ENCODE measurements around the gene TCEAL4. TPM values are rescaled to one million over a fixed set of nuclear protein-coding genes. Genes with fewer than 3 reads are reported as not detected.

Gene TCEAL4
- total RNA-seq, 1 donor from 2014 or later: 6.1 TPM

DNA sequence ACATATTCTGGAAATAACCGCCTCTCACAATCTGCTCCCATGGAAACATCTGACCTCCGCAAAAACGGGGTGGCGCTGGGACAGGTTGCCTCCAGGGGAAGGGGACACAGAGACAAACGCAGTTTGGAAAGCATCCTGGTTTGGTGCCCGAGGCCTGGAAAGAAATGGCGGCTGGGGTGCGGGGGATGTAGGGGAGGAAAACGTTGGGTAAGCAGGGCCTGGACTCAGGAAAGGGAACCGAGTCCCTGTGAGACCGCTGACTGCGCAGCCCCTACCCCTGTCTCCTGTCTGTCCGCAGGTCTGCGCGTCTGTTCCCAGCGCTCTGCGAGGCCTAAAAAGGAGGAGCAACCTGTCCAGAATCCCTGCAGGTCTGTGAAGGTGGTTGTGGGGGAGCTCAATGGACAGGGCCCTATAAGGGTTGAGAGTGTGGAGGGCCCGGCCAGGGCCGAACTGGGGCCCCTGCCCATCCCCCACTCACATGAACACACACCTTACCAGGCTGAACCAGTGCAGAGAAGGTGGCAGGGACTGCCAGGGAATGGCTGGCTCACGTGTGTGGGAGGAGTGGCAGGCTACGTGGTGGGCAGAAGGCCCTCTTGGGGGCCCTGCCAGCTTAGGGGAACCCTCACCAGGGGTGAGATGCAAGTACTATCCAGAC lies 23.1 kb downstream of the TCEAL4 start:
- no peak for DNase-seq (ENCODE audit: low spot score)
- H3K4me1 Mint-ChIP-seq (ENCODE audit: low read depth): no peaks in the 10 kb centered on the region
- peak overlapping the region; percentile 58 for H3K4me3 Mint-ChIP-seq (ENCODE audit: low read depth)
- intact Hi-C loops (cut with micrococcal nuclease): no loop called here
- no peaks in the 10 kb centered on the region for H3K36me3 Mint-ChIP-seq (ENCODE audit: low read depth)
- no peaks in the 10 kb centered on the region for H3K9me3 Mint-ChIP-seq
- H3K27ac Mint-ChIP-seq: no peak overlapping the region
- peaks cover 15% of the 10 kb centered on the region for H3K27me3 Mint-ChIP-seq (ENCODE audit: low read depth)

DNA sequence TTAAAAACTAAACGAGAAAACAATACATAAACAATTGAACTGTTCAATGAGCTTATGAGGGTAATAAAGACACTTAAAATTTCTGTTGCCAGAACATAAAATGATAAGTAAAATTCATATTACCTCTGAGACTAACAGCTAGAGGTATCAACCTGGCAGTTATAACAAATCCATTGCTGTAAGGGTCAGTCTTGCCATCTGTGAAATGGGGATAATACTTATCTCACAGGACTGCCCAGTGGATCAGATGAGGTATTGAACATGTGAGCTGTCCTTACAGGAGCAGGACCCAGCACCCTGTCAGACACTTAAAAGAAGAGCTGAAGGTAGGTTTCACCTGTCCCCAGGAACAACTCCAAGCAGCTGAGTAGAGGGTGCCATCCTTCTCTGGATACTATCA lies 25.0 kb downstream of the TCEAL4 start:
- Mint-ChIP-seq H3K9me3 (no peaks in the 10 kb centered on the region), H3K27me3 (ENCODE audit: low read depth) (peaks cover 15% of the 10 kb centered on the region), H3K4me3 (ENCODE audit: low read depth) (no peak overlapping the region), H3K27ac (no peak overlapping the region), H3K36me3 (ENCODE audit: low read depth) (no peaks in the 10 kb centered on the region), H3K4me1 (ENCODE audit: low read depth) (no peaks in the 10 kb centered on the region)
- intact Hi-C loops (cut with micrococcal nuclease): no loop called here
- no peak for DNase-seq (ENCODE audit: low spot score)

DNA sequence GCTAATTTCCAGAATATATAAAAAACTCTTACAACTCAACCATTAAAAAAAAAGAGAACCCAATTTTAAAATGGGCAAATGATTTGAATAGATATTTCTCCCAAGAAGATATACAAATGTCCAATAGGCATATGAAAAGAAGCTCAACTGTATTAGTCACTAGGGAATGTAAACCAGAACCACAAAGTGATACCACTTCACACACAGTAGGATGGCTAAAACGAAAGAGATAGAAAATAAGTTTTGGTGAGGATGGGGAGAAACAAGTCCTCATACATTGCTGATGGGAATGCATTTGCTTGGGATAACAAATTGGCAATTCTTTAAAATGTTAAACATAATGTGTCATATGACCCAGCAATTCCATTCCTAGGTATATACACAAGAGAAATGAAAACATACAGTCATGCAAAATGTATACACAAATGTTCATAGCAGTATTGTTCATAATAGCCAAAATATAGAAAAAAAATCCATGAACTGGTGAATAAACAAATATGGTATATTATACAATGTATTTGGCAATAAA lies 28.1 kb downstream of the TCEAL4 start:
- no peaks in the 10 kb centered on the region for H3K9me3 Mint-ChIP-seq
- intact Hi-C loops (cut with micrococcal nuclease): no loop called here

DNA sequence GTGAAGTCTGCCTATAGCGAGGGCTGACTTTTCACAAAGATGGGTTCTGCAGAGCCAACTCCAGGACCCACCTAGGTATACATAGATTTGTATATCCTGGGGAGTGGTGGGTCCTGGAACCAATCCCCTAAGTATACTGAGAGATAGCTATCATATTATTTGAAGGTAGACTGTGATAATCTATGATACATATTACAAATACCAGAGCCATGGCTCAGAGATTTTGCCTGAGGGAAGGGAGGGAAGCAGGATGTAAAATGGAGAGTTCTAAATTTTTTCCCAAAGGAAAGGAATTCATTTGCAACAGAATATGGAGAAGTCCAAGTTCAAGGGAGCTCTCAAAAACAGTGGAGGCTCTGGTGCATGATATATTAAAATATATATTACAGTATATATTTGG lies 29.7 kb downstream of the TCEAL4 start:
- Mint-ChIP-seq H3K4me3 (ENCODE audit: low read depth) (no peak overlapping the region), H3K27ac (no peak overlapping the region), H3K27me3 (ENCODE audit: low read depth) (peaks cover 2% of the 10 kb centered on the region), H3K36me3 (ENCODE audit: low read depth) (no peaks in the 10 kb centered on the region), H3K4me1 (ENCODE audit: low read depth) (no peaks in the 10 kb centered on the region), H3K9me3 (no peaks in the 10 kb centered on the region)
- intact Hi-C loops (cut with micrococcal nuclease): no loop called here
- DNase-seq (ENCODE audit: low spot score): no peak

More for the DNA sequence above, 28.1 kb downstream of the TCEAL4 start:
- DNase-seq (ENCODE audit: low spot score): no peak
- Mint-ChIP-seq H3K27me3 (ENCODE audit: low read depth) (peaks cover 2% of the 10 kb centered on the region), H3K27ac (no peak overlapping the region), H3K4me3 (ENCODE audit: low read depth) (no peak overlapping the region), H3K4me1 (ENCODE audit: low read depth) (no peaks in the 10 kb centered on the region), H3K36me3 (ENCODE audit: low read depth) (no peaks in the 10 kb centered on the region)

DNA sequence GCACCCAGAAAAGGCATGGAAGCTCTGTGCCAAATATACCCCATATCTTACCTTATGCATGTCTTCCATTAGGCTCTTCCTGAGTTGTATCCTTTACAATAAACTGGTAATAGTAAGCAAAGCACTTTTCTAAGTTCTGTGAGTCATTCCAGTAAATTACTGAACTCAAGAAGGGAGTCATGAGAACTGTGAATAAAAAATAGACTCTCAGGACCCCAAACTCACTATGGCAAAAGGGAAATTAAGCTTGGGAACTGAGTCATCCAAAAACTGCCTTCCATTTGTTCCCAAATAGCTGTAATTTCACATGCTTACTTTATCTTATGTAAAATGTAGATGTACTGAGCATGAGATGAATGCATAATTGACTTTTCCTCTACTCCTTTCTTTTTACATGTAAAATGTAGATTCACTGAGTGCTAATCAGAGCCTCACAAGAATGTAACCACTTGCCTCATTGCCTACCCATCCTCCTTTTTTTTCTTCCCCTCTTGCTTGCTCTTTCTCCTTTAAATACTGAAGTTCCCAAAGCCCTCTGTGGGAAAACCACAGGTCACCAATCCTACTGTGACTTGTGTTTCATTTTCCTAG lies 30.6 kb downstream of the TCEAL4 start:
- H3K27ac Mint-ChIP-seq: no peak overlapping the region
- intact Hi-C loops (cut with micrococcal nuclease): no loop called here
- no peaks in the 10 kb centered on the region for H3K9me3 Mint-ChIP-seq
- no peak for DNase-seq (ENCODE audit: low spot score)
- no peaks in the 10 kb centered on the region for H3K4me1 Mint-ChIP-seq (ENCODE audit: low read depth)
- H3K36me3 Mint-ChIP-seq (ENCODE audit: low read depth): no peaks in the 10 kb centered on the region
- peaks cover 2% of the 10 kb centered on the region for H3K27me3 Mint-ChIP-seq (ENCODE audit: low read depth)
- no peak overlapping the region for H3K4me3 Mint-ChIP-seq (ENCODE audit: low read depth)

DNA sequence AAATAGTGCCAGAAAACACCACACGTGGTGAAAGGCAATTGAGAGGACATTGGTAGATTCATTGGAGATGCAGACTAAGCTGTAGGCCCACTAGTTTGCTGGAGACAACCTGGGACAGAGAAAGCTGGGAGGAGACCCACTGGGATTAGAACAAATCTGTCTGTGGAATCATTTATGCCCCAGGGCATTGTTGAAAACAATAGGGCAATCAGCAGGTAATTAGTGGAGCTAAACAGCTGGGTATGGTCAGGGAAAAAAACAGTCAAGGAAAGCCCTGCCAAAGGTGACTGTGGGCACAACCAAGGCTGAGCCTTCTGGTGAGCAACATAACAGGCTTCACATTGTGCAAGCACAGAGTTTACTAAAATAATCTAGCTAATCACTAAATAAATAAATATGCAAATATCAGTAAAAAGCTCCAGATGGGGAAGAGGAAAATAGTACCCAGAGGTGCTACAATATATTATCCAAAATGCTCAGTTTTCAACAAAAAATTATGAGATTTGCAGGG lies 31.4 kb downstream of the TCEAL4 start:
- no peaks in the 10 kb centered on the region for H3K36me3 Mint-ChIP-seq (ENCODE audit: low read depth)
- H3K4me1 Mint-ChIP-seq (ENCODE audit: low read depth): no peaks in the 10 kb centered on the region
- no peak overlapping the region for H3K4me3 Mint-ChIP-seq (ENCODE audit: low read depth)
- peaks cover 2% of the 10 kb centered on the region for H3K27me3 Mint-ChIP-seq (ENCODE audit: low read depth)
- intact Hi-C loops (cut with micrococcal nuclease): no loop called here
- no peak overlapping the region for H3K27ac Mint-ChIP-seq
- H3K9me3 Mint-ChIP-seq: no peaks in the 10 kb centered on the region
- no peak for DNase-seq (ENCODE audit: low spot score)

DNA sequence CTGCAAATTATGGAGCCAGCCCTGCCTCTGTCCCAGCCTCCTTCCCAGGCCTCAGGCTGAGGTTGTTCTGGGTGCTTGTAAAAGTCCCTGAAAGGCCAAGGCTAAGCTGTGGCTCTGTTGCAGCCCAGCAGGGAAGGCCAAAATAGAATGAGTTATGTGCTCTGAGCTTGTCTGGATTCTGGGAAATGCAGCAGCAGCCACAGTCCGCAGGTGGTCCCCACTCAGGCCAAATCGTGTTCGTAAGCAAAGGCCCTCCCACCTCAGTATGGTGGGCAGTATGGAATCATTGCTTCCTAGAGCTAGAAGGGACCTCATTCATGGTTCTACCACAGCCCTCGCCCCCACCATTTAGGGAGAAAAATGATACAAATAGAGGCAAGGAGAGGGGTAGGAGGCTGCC lies 38.8 kb downstream of the TCEAL4 start:
- H3K36me3 Mint-ChIP-seq (ENCODE audit: low read depth): no peaks in the 10 kb centered on the region
- intact Hi-C loops (cut with micrococcal nuclease): no loop called here
- no peaks in the 10 kb centered on the region for H3K9me3 Mint-ChIP-seq
- H3K27ac Mint-ChIP-seq: no peak overlapping the region
- no peaks in the 10 kb centered on the region for H3K27me3 Mint-ChIP-seq (ENCODE audit: low read depth)
- no peak overlapping the region for H3K4me3 Mint-ChIP-seq (ENCODE audit: low read depth)
- peaks cover 13% of the 10 kb centered on the region for H3K4me1 Mint-ChIP-seq (ENCODE audit: low read depth)
- no peak for DNase-seq (ENCODE audit: low spot score)

DNA sequence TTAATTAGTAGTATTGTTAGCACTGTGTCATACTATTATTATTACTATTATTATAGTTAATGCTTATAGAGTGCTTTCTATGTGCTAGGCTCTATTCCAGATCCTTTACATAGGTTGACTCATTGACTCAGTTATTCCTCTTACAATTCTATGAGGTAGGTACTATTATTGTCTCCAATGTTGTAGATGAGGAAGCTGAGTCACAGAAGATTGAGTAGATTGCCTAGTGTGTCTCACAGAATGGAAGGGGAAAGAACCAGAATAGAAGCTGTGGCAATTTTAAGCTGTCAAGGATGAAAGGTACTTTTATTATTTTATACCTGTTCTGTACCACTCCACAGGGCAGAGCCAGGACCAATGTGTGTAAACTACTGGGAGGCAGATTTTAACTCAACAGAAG lies 41.5 kb downstream of the TCEAL4 start:
- no peak overlapping the region for H3K27ac Mint-ChIP-seq
- no peaks in the 10 kb centered on the region for H3K27me3 Mint-ChIP-seq (ENCODE audit: low read depth)
- no peaks in the 10 kb centered on the region for H3K9me3 Mint-ChIP-seq
- no peak overlapping the region for H3K4me3 Mint-ChIP-seq (ENCODE audit: low read depth)
- peaks cover 3% of the 10 kb centered on the region for H3K36me3 Mint-ChIP-seq (ENCODE audit: low read depth)
- no peak for DNase-seq (ENCODE audit: low spot score)
- intact Hi-C loops (cut with micrococcal nuclease): loop anchor here (5.0 kb wide), 1 partner anchor 60 kb away; the partner anchor contains the start of gene MORF4L2
- H3K4me1 Mint-ChIP-seq (ENCODE audit: low read depth): peaks cover 18% of the 10 kb centered on the region

DNA sequence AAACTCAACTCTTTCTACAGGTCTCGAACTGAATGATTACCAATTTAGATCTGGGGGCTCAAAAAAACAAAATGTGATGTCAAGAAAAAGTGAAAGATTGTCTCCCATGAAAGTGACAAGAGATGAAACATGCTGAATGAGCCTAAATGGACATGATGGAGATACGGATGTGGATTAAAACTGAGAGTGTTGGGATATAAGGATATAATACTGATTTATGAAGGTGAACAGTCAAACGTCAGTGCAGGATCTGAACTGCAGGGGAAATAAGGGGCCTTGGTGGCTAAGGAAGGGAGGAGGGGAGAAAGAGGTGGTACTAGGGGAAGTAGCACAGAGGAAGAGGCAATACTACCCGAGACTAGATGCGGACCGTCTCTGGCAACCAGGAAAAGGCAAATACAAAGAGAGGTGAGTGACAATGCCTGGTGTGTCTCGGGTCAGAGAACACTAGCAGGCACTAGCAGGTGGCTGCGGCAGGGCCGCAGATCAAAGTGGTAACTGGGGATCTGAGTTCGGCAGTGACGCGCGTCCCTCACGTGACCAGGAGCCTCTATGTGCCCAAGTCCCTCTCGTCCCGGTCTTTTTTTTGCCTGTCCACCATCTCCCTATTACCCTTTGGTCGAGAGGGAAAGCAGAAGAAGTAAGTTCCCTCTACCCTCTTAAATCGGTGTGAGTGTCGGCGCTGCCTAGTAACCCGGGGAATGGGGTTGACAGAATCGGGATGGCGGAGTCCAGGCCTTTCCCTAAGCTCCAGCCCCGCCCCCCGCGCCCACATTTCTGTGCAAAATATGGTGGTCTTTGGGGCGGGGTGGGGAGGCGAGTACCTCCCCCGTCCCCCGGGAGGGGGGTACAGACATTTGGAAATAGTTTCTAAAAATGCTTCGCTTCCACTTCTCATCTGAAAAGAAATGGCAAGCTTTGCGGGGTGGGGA lies 43.3 kb downstream of the TCEAL4 start, which contains the start of gene TCEAL1:
TSS of gene TCEAL1 (plus strand) at position 590 of the 932 bp plus-strand sequence. CDS start 942 bp downstream, outside the sequence.
- no peak for DNase-seq (ENCODE audit: low spot score)
- no peaks in the 10 kb centered on the region for H3K9me3 Mint-ChIP-seq
- intact Hi-C loops (cut with micrococcal nuclease): loop anchor here (5.0 kb wide), 1 partner anchor 59 kb away; the partner anchor contains the start of gene MORF4L2
- H3K36me3 Mint-ChIP-seq (ENCODE audit: low read depth): peaks cover 3% of the 10 kb centered on the region
- peak within 1 kb of the TSS; percentile 84 for H3K4me3 Mint-ChIP-seq (ENCODE audit: low read depth)
- peak within 1 kb of the TSS; percentile 39 for H3K27ac Mint-ChIP-seq
- peaks cover 18% of the 10 kb centered on the region for H3K4me1 Mint-ChIP-seq (ENCODE audit: low read depth)
- no peaks in the 10 kb centered on the region for H3K27me3 Mint-ChIP-seq (ENCODE audit: low read depth)

DNA sequence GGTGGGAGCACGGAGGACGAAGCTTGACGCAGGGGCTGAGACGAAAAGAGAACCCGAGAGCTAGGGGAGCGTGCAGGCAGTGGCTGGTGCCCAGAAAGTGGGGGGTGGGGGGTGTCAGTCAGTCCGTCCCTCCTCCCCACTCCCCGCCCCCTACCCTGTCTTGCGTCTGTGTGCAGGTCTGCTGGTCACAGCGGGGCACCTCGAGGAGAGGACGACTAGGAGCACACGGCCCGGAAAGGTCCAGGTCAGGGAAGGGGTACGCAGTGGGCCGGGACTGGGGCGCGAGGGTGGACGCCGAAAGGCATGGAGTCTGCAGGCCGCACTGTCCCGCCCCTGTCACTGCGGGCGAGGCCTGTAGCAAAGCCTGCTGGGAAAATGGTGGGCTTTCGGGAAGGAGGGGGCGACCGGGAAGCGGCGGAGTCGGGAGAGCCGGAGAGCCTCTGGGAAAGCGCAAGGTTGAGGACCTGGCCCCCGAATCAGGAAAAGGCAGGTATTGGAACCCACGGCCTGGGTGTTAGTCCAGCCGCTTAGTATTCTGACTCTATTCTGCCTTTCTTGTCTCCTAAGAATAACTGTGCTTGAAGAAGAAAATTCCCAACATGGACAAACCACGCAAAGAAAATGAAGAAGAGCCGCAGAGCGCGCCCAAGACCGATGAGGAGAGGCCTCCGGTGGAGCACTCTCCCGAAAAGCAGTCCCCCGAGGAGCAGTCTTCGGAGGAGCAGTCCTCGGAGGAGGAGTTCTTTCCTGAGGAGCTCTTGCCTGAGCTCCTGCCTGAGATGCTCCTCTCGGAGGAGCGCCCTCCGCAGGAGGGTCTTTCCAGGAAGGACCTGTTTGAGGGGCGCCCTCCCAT lies 44.2 kb downstream of the TCEAL4 start:
- no peaks in the 10 kb centered on the region for H3K27me3 Mint-ChIP-seq (ENCODE audit: low read depth)

DNA sequence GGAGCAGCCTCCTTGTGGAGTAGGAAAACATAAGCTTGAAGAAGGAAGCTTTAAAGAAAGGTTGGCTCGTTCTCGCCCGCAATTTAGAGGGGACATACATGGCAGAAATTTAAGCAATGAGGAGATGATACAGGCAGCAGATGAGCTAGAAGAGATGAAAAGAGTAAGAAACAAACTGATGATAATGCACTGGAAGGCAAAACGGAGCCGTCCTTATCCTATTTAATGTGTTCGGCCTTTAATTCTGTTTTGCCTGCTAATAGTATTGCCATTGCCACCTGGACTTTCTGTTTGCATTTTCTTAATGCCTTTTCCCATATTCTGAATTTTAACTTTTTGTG lies 44.8 kb downstream of the TCEAL4 start:
- Mint-ChIP-seq H3K36me3 (ENCODE audit: low read depth) (peaks cover 3% of the 10 kb centered on the region), H3K4me1 (ENCODE audit: low read depth) (peaks cover 18% of the 10 kb centered on the region), H3K27ac (no peak overlapping the region), H3K4me3 (ENCODE audit: low read depth) (peak overlapping the region; percentile 84), H3K27me3 (ENCODE audit: low read depth) (no peaks in the 10 kb centered on the region), H3K9me3 (no peaks in the 10 kb centered on the region)
- DNase-seq (ENCODE audit: low spot score): no peak
- intact Hi-C loops (cut with micrococcal nuclease): no loop called here

More for the DNA sequence above, 44.2 kb downstream of the TCEAL4 start:
- DNase-seq (ENCODE audit: low spot score): no peak
- Mint-ChIP-seq H3K27ac (peak overlapping the region; percentile 39), H3K9me3 (no peaks in the 10 kb centered on the region), H3K4me1 (ENCODE audit: low read depth) (peaks cover 18% of the 10 kb centered on the region), H3K4me3 (ENCODE audit: low read depth) (peak overlapping the region; percentile 84), H3K36me3 (ENCODE audit: low read depth) (peaks cover 3% of the 10 kb centered on the region)
- intact Hi-C loops (cut with micrococcal nuclease): loop anchor here (5.0 kb wide), 1 partner anchor 58 kb away; the partner anchor contains the start of gene MORF4L2

DNA sequence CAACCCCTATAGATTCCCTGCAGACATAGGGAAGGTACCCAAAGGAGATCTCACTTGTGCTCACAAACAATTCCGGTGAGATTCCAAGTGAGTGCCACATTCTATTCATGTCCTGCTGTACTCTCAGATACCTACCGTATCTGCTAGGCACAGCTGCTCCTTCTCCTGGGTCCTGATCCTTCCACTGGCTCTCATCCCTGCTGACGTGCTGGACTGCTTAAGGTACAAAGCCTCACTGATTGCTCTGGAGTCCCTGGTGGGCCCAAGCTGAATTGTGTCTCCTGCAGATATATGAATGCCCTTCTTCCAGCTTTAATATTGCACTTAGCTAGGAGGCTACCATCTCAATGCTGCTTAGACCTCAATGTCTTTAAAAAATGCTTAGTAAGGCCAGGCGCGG lies 45.8 kb downstream of the TCEAL4 start:
- H3K27me3 Mint-ChIP-seq (ENCODE audit: low read depth): no peaks in the 10 kb centered on the region
- H3K36me3 Mint-ChIP-seq (ENCODE audit: low read depth): peaks cover 3% of the 10 kb centered on the region
- no peak for DNase-seq (ENCODE audit: low spot score)
- peaks cover 18% of the 10 kb centered on the region for H3K4me1 Mint-ChIP-seq (ENCODE audit: low read depth)
- no peak overlapping the region for H3K27ac Mint-ChIP-seq
- intact Hi-C loops (cut with micrococcal nuclease): no loop called here
- no peak overlapping the region for H3K4me3 Mint-ChIP-seq (ENCODE audit: low read depth)
- no peaks in the 10 kb centered on the region for H3K9me3 Mint-ChIP-seq

All from activated T-helper 2 cell treated with anti-CD3 and anti-CD28 coated beads, Interferon-gamma antibody, Interleukin-2, Interleukin-4, amounts not matched to agents 10 μg/mL and 5 μg/mL and 100 μg/mL, durations not matched to agents 14 hours and 24 hours and 36 hours (primary cell).